ENCODE measurements around the gene DDX11. TPM values are rescaled to one million over a fixed set of nuclear protein-coding genes. Genes with fewer than 3 reads are reported as not detected.
"Not testable (repeated sequence)": the region's sequence is repeated elsewhere in the genome, so short reads cannot be mapped to it uniquely, and the experiment has no call there.

DDX11 gene
- total RNA-seq (2021), result 191 and 196 TPM in 2 replicates
- percentile 92 among the genes with signal in this experiment for Bru-seq, nascent RNA
- percentile 90 among the genes with signal in this experiment for BruChase-seq, experiment 1, labeled RNA remaining after a 2-hour chase
- percentile 93 among the genes with signal in this experiment for BruChase-seq, experiment 2, labeled RNA remaining after a 6-hour chase
- long read RNA-seq, transcript DDX11-223 (27 exons, 3,079 nt), result major isoform, 10 of 53 reads
- long read RNA-seq, partial matches to known transcripts, result 7 of 53 reads
- long read RNA-seq, other reads (novel, unspliced or antisense), result 35 of 53 reads

DNA sequence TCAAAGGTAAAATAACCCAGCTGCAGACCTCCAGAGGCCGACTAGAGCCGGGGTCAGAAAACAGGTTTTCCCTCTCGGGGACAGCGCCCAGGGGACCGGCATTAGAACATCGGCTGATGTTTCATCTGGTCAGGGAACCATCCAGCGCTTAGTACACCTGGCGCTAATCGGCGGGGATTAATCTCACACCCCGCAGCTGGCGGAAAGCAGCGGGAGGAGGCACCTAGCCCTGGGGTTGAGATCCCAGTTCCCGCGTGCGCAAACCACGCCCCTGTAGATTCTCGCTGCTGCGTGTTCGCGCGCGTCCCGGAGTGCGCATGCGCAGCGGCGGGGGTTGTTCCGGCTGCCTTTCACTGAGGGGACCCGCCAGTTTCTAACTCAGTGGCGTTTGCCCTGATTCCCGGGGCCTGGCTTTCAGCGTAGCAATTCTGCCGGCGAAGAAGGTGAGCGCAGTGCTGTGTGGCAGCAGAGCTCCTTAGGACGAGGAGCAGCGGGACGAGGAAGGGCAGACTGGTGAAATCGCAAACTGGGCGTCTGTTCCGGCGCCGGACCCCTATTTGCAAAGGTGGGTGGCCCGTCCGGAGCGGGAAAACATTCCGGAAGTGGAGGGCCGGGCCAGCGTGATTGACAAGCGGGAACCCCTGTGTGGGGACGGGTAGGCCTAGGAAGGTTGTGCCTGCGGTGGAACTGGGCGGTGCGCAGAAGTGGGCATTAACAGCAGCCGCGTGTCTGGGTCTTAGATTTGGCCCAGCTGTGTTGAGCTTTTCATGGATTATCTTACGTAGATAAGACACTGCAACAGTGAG lies at the start of gene DDX11:
TSS of gene DDX11 (plus strand) at position 334 of the 806 bp plus-strand sequence. CDS start 4,534 bp downstream, outside the sequence.
- H3K27me3 ChIP-seq (ENCODE audit: insufficient read depth, low read depth); H4K20me1 ChIP-seq (ENCODE audit: insufficient read depth); H3K9me2 ChIP-seq (ENCODE audit: insufficient read depth); H3K36me3 ChIP-seq (ENCODE audit: low read depth); BruUV-seq (replicated peaks); H3K9me3 ChIP-seq (ENCODE audit: insufficient read depth, low read depth): not testable (repeated sequence)
- Histone ChIP-seq H3K27ac (peak within 1 kb of the TSS; percentile 67), H2AFZ (peak within 1 kb of the TSS; percentile 82), H3K4me3 (peak within 1 kb of the TSS; percentile 64), H3K4me1 (replicated peaks; ENCODE audit: insufficient read depth) (peaks cover 12% of the 10 kb centered on the region), H3K4me2 (peak within 1 kb of the TSS; percentile 100), H3K79me2 (ENCODE audit: low read depth) (peaks cover 21% of the 10 kb centered on the region), H3F3A (ENCODE audit: insufficient read depth, low read depth) (peaks cover 12% of the 10 kb centered on the region)
- POLR2A ChIA-PET (ENCODE audit: unreplicated experiment), result interaction anchor here (0.6 to 0.7 kb wide), 4 partner anchors 20 to 1490 kb away, joined by 3 to 8 read pairs (median 3); no protein-coding TSS in a partner anchor
- CTCF ChIA-PET, result interaction anchor here (0.6 kb wide), 1 partner anchor 223 kb away, joined by 3 read pairs; no protein-coding TSS in a partner anchor
- intact Hi-C loops (cut with micrococcal nuclease; ENCODE audit: unreplicated experiment), result loop anchor here (1.0 kb wide), 1 partner anchor 67 kb away; no protein-coding TSS in a partner anchor
- DNase-seq, result peak; percentile 78 to 98

DNA sequence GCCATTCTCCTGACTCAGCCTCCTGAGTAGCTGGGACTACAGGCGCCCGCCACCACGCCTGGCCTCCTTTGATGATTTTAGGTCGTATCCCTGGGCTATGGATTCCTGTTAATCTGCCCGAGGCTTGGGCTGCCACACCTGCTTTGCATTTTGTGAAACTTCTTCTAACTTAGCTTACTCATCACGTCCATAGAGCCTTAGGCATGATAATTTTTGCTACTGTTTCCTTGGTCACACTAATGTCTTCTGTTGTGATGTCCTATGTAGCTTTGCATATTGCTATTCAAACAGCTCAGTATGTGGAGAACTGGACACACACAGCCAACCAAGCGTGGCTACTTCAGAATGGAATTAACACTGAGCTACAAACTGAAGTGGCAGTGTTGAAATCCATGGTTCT lies 47.5 kb upstream of the DDX11 start:
- intact Hi-C loops (cut with micrococcal nuclease; ENCODE audit: unreplicated experiment), result no loop called here
- no TSS peak for BruUV-seq (replicated peaks)
- CTCF ChIA-PET, result no interaction called here

DNA sequence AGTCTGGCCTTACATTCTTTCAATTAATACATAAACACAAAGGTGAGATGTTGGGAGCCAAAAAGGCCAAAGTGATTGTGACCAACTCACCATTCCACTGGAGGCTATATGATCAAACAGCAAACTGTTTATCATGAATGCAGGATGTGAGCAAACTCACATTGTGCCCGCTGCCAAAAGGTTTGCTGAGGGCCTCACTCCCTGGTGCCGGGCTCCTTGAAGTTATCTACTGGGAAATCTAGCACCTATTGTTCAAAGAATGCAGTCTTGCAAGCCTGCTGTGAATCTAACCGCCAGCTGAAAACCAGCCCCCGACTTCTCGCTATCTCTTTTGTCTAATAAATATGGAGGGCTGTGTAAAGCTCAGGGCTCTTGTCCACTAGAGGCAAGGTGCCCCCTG lies 46.7 kb upstream of the DDX11 start:
- Histone ChIP-seq H3K9me3 (ENCODE audit: insufficient read depth, low read depth) (peaks cover 10% of the 10 kb centered on the region), H3K4me1 (replicated peaks; ENCODE audit: insufficient read depth) (peaks cover 45% of the 10 kb centered on the region), H3K27ac (peak overlapping the region; percentile 49; the same call in 1 of the 2 replicates), H3F3A (ENCODE audit: insufficient read depth, low read depth) (peaks cover 47% of the 10 kb centered on the region)
- H3K4me3 ChIP-seq; H3K4me2 ChIP-seq; H3K79me2 ChIP-seq (ENCODE audit: low read depth); H3K27me3 ChIP-seq (ENCODE audit: insufficient read depth, low read depth); H2AFZ ChIP-seq; H3K9me2 ChIP-seq (ENCODE audit: insufficient read depth); intact Hi-C loops (cut with micrococcal nuclease; ENCODE audit: unreplicated experiment); H4K20me1 ChIP-seq (ENCODE audit: insufficient read depth); H3K36me3 ChIP-seq (ENCODE audit: low read depth); CTCF ChIA-PET; BruUV-seq (replicated peaks): not testable (repeated sequence)
- peak; percentile 35 to 62 for DNase-seq
- POLR2A ChIA-PET (ENCODE audit: unreplicated experiment), result interaction anchor here (0.5 kb wide), 1 partner anchor 131 kb away, joined by 4 read pairs; no protein-coding TSS in a partner anchor

More for the DNA sequence above, 47.5 kb upstream of the DDX11 start:
- Histone ChIP-seq H3K79me2 (ENCODE audit: low read depth) (no peaks in the 10 kb centered on the region), H4K20me1 (ENCODE audit: insufficient read depth) (no peaks in the 10 kb centered on the region), H3K27me3 (ENCODE audit: insufficient read depth, low read depth) (no peaks in the 10 kb centered on the region), H3K4me3 (no peak overlapping the region), H3K9me3 (ENCODE audit: insufficient read depth, low read depth) (peaks cover 17% of the 10 kb centered on the region), H3K9me2 (ENCODE audit: insufficient read depth) (no peaks in the 10 kb centered on the region), H3F3A (ENCODE audit: insufficient read depth, low read depth) (peaks cover 47% of the 10 kb centered on the region), H2AFZ (no peak overlapping the region), H3K4me1 (replicated peaks; ENCODE audit: insufficient read depth) (peaks cover 37% of the 10 kb centered on the region), H3K4me2 (0 out of 2 replicates have a peak overlapping the region, but pooled peaks have one; percentile 3), H3K27ac (peak overlapping the region; percentile 49; the same call in 1 of the 2 replicates), H3K36me3 (ENCODE audit: low read depth) (no peaks in the 10 kb centered on the region)
- POLR2A ChIA-PET (ENCODE audit: unreplicated experiment), result no interaction called here
- peak; percentile 18 to 84 for DNase-seq
- TF ChIP-seq EZH2 (IDR thresholded peaks at IDR 0.05; ENCODE audit: low read depth), result no peak
- TF ChIP-seq, protein P1, sequence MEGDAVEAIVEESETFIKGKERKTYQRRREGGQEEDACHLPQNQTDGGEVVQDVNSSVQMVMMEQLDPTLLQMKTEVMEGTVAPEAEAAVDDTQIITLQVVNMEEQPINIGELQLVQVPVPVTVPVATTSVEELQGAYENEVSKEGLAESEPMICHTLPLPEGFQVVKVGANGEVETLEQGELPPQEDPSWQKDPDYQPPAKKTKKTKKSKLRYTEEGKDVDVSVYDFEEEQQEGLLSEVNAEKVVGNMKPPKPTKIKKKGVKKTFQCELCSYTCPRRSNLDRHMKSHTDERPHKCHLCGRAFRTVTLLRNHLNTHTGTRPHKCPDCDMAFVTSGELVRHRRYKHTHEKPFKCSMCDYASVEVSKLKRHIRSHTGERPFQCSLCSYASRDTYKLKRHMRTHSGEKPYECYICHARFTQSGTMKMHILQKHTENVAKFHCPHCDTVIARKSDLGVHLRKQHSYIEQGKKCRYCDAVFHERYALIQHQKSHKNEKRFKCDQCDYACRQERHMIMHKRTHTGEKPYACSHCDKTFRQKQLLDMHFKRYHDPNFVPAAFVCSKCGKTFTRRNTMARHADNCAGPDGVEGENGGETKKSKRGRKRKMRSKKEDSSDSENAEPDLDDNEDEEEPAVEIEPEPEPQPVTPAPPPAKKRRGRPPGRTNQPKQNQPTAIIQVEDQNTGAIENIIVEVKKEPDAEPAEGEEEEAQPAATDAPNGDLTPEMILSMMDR (conservative IDR thresholded peaks at IDR 0.05), result no peak

DNA sequence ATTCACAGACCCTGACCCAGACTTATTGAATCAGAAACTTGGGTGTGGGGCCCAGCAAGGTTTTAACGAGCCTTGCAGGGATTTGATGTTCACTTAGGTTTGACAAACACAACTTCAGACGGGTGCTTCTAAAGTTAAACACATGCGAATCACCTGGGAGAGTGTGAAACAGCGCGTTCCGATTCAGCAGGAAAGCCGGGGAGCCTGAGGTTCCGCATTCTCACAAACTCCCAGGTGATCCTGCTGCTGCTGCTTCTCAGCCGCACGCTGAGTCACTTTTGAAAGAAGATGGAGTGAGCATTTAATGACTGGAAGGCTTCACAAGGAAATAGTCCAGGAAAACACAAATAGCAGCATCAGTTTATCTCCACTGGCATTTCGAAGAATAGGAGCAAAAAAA lies 44.2 kb upstream of the DDX11 start:
- no peak overlapping the region for H3K4me3 ChIP-seq
- ChIA-PET POLR2A (ENCODE audit: unreplicated experiment) (no interaction called here), CTCF (interaction anchor here (0.6 kb wide), 1 partner anchor 40 kb away, joined by 3 read pairs; no protein-coding TSS in a partner anchor)
- no peak overlapping the region for H3K27ac ChIP-seq
- no peak for TF ChIP-seq EZH2 (IDR thresholded peaks at IDR 0.05; ENCODE audit: low read depth)
- TF ChIP-seq, protein P1 (conservative IDR thresholded peaks at IDR 0.05), result no peak
- H3K79me2 ChIP-seq (ENCODE audit: low read depth), result no peaks in the 10 kb centered on the region
- no peaks in the 10 kb centered on the region for H3K27me3 ChIP-seq (ENCODE audit: insufficient read depth, low read depth)
- no peaks in the 10 kb centered on the region for H3K9me2 ChIP-seq (ENCODE audit: insufficient read depth)
- H3K9me3 ChIP-seq (ENCODE audit: insufficient read depth, low read depth), result peaks cover 9% of the 10 kb centered on the region
- H3F3A ChIP-seq (ENCODE audit: insufficient read depth, low read depth), result peaks cover 49% of the 10 kb centered on the region
- no peak overlapping the region; the same call in 1 of the 2 replicates for H3K4me2 ChIP-seq
- DNase-seq, result peak; percentile 48 to 62
- intact Hi-C loops (cut with micrococcal nuclease; ENCODE audit: unreplicated experiment), result loop anchor here (2.0 kb wide), 1 partner anchor 21 kb away; no protein-coding TSS in a partner anchor
- no peaks in the 10 kb centered on the region for H3K36me3 ChIP-seq (ENCODE audit: low read depth)
- H4K20me1 ChIP-seq (ENCODE audit: insufficient read depth), result no peaks in the 10 kb centered on the region
- H3K4me1 ChIP-seq (replicated peaks; ENCODE audit: insufficient read depth), result peaks cover 53% of the 10 kb centered on the region
- BruUV-seq (replicated peaks), result no TSS peak
- no peak overlapping the region for H2AFZ ChIP-seq
